KMS-11 (cell line): ENCODE measurements around the gene CRACR2B.

Experiments used
- H2AFZ ChIP-seq: fragments of 200-600 bp; sonication (generic); 2 replicates; pipeline ENCODE4 v1.6.1; 2016; ENCODE audit warnings: antibody characterized with exemption, mixed run types, low read depth
- H3K27ac ChIP-seq: fragments of 200-600 bp; sonication (generic); 2 replicates; pipeline ENCODE4 v1.6.1; 2016; ENCODE audit warnings: mild to moderate bottlenecking, mixed run types
- H3K27me3 ChIP-seq: fragments of 200-600 bp; sonication (generic); 2 replicates; pipeline ENCODE4 v1.6.1; 2017; ENCODE audit warnings: mild to moderate bottlenecking, low read depth, mixed run types, moderate library complexity; ENCODE audit not compliant: insufficient read depth
- H3K36me3 ChIP-seq: fragments of 200-600 bp; sonication (generic); 2 replicates; pipeline ENCODE4 v1.6.1; 2017; ENCODE audit warnings: mild to moderate bottlenecking, mixed run types; ENCODE audit not compliant: insufficient read depth
- H3K4me1 ChIP-seq: fragments of 200-600 bp; sonication (generic); 2 replicates; pipeline ENCODE4 v1.6.1; 2016; ENCODE audit warnings: mild to moderate bottlenecking, low read depth, mixed run types; ENCODE audit not compliant: poor library complexity, severe bottlenecking
- H3K4me2 ChIP-seq: fragments of 200-600 bp; sonication (generic); 2 replicates; pipeline ENCODE4 v1.7.0; 2016; ENCODE audit warnings: mild to moderate bottlenecking, mixed run types
- H3K4me3 ChIP-seq: fragments of 200-600 bp; sonication (generic); IDR thresholded peaks from 2 replicates; pipeline ENCODE4 v1.6.1; 2017; ENCODE audit warnings: low read depth, low read length, mixed read lengths; ENCODE audit not compliant: insufficient read depth
- H3K79me2 ChIP-seq: fragments of 200-600 bp; sonication (generic); 2 replicates; pipeline ENCODE4 v1.6.1; 2016; ENCODE audit warnings: low read depth, mixed run types; ENCODE audit not compliant: insufficient read depth
- H3K9ac ChIP-seq: fragments of 200-600 bp; sonication (generic); 2 replicates; pipeline ENCODE4 v1.6.1; 2016; ENCODE audit warnings: mild to moderate bottlenecking, mixed run types
- H4K20me1 ChIP-seq: fragments of 200-600 bp; sonication (generic); 2 replicates; pipeline ENCODE4 v1.6.1; 2016; ENCODE audit warnings: mild to moderate bottlenecking, mixed run types; ENCODE audit not compliant: insufficient read depth
- CTCF ChIP-seq: fragments of 200-600 bp; sonication (generic); conservative IDR thresholded peaks from 2 replicates; pipeline ENCODE4 v1.6.1; 2017; ENCODE audit warnings: low read depth, mild to moderate bottlenecking, antibody characterized with exemption, low read length, moderate library complexity, mixed read lengths

Gene CRACR2B

GRCh38 chr11:783581-784015, 44.1 kb upstream of the CRACR2B start:
- no peak for TF ChIP-seq CTCF
- no peaks in the 10 kb centered on the region for H3K36me3 ChIP-seq
- H3K27me3 ChIP-seq, result no peaks in the 10 kb centered on the region
- no peak overlapping the region for H2AFZ ChIP-seq
- H3K79me2 ChIP-seq, result no peaks in the 10 kb centered on the region
- H3K4me3 ChIP-seq, result no peak overlapping the region
- H3K27ac ChIP-seq, result no peak overlapping the region
- no peaks in the 10 kb centered on the region for H4K20me1 ChIP-seq
- H3K9ac ChIP-seq, result no peak overlapping the region
- no peak overlapping the region for H3K4me2 ChIP-seq
- H3K4me1 ChIP-seq, result peaks cover 2% of the 10 kb centered on the region

GRCh38 chr11:786235-787083, 41.3 kb upstream of the CRACR2B start:
- H2AFZ ChIP-seq, result no peak overlapping the region
- H3K27me3 ChIP-seq, result no peaks in the 10 kb centered on the region
- no peaks in the 10 kb centered on the region for H3K79me2 ChIP-seq
- no peaks in the 10 kb centered on the region for H4K20me1 ChIP-seq
- no peak overlapping the region for H3K4me3 ChIP-seq
- H3K9ac ChIP-seq, result no peak overlapping the region
- no peak overlapping the region for H3K27ac ChIP-seq
- TF ChIP-seq CTCF, result no peak
- H3K36me3 ChIP-seq, result no peaks in the 10 kb centered on the region
- peaks cover 12% of the 10 kb centered on the region for H3K4me1 ChIP-seq
- no peak overlapping the region for H3K4me2 ChIP-seq

GRCh38 chr11:787084-787675, 40.5 kb upstream of the CRACR2B start:
- Histone ChIP-seq H3K79me2 (no peaks in the 10 kb centered on the region), H3K9ac (no peak overlapping the region), H3K27ac (no peak overlapping the region), H3K27me3 (no peaks in the 10 kb centered on the region), H3K4me2 (no peak overlapping the region), H3K4me1 (peaks cover 12% of the 10 kb centered on the region), H2AFZ (no peak overlapping the region), H4K20me1 (no peaks in the 10 kb centered on the region), H3K36me3 (no peaks in the 10 kb centered on the region), H3K4me3 (no peak overlapping the region)
- no peak for TF ChIP-seq CTCF

GRCh38 chr11:788009-788640, 39.6 kb upstream of the CRACR2B start:
- Histone ChIP-seq H3K27me3 (no peaks in the 10 kb centered on the region), H3K9ac (no peak overlapping the region), H3K4me1 (peaks cover 12% of the 10 kb centered on the region), H2AFZ (no peak overlapping the region), H3K4me3 (no peak overlapping the region), H4K20me1 (no peaks in the 10 kb centered on the region), H3K79me2 (no peaks in the 10 kb centered on the region), H3K27ac (no peak overlapping the region), H3K4me2 (no peak overlapping the region), H3K36me3 (no peaks in the 10 kb centered on the region)
- no peak for TF ChIP-seq CTCF
